ENCODE measurements around the gene ERGIC3.

Gene ERGIC3

DNA sequence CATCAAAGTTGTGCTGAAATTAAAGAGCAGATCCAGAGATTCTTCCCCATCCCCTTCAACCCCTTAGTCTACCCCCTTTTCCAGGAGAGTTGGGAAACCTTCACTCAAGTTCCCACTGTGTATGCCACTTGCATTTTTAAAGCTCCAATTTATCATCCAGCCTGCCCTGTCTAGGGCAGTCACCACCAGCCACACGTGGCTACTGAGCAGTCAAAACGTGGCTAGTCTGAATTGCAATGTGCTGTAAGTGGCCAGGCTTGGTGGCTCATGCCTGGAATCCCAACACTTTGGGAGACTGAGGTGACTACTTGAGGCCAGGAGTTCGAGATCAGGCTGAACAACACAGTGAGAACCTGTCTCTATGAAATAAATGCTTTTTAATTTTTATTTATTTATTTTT is 34.9 kb downstream of the ERGIC3 start:
- no peak overlapping the region for H3K27ac ChIP-seq (ENCODE audit: low read depth, low read length)
- no peak overlapping the region for H3K23ac ChIP-seq (ENCODE audit: low read length)
- H3K4me3 ChIP-seq (ENCODE audit: low read length), result no peak overlapping the region
- no peaks in the 10 kb centered on the region for H3K79me1 ChIP-seq (ENCODE audit: low read length)
- H3K18ac ChIP-seq (ENCODE audit: low read length), result no peak overlapping the region
- H3K4me1 ChIP-seq (ENCODE audit: control insufficient read depth, low read depth, low read length), result no peaks in the 10 kb centered on the region
- H2BK120ac ChIP-seq (ENCODE audit: low read depth, low read length), result no peak overlapping the region
- H3K27me3 ChIP-seq (ENCODE audit: insufficient read depth, low read length, poor library complexity), result no peaks in the 10 kb centered on the region
- no peak overlapping the region for H4K5ac ChIP-seq (ENCODE audit: low read length)
- H3K4me2 ChIP-seq (ENCODE audit: low read length), result no peak overlapping the region
- no peak overlapping the region for H2BK15ac ChIP-seq (replicated peaks; ENCODE audit: low read depth)
- no peaks in the 10 kb centered on the region for H3K79me2 ChIP-seq (ENCODE audit: control insufficient read depth, insufficient read depth, low read length)
- H2BK5ac ChIP-seq (ENCODE audit: low read length), result no peak overlapping the region
- H3K36me3 ChIP-seq (ENCODE audit: control insufficient read depth, insufficient read depth, low read length), result no peaks in the 10 kb centered on the region
- H3K9ac ChIP-seq (ENCODE audit: low read length), result no peak overlapping the region
- H4K8ac ChIP-seq (ENCODE audit: low read depth, low read length), result no peak overlapping the region
- H3K4ac ChIP-seq (ENCODE audit: low read depth, low read length), result no peak overlapping the region
- H3K56ac ChIP-seq (ENCODE audit: low read length), result no peak overlapping the region
- WGBS (ENCODE audit: extremely low coverage, insufficient coverage, low lambda C conversion rate), result no CpG with 5 or more reads among the region's 3 CpGs
- H2AK5ac ChIP-seq (ENCODE audit: low read length), result no peak overlapping the region
- DNase-seq, result no peak

DNA sequence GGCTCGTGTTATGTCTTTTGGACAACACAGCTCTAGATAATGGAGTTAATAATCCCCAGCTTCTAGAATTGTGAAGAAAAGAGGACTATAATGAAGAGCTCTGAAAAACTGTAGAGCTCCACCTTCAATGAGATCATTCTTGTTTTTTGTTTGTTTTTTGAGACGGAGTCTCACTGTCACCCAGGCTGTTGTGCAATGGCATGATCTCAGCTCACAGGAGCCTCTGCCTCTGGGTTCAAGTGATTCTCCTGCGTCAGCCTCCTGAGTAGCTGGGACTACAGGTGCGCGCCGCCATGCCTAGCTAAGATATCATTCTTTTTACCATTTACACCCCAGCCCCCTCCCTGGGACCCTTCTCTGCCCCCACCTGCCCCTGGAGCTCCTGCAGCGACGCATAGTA is 36.6 kb downstream of the ERGIC3 start:
- Histone ChIP-seq H3K4me1 (ENCODE audit: control insufficient read depth, low read depth, low read length) (no peaks in the 10 kb centered on the region), H4K5ac (ENCODE audit: low read length) (no peak overlapping the region)
- WGBS (ENCODE audit: extremely low coverage, insufficient coverage, low lambda C conversion rate), result no CpG with 5 or more reads among the region's 8 CpGs

DNA sequence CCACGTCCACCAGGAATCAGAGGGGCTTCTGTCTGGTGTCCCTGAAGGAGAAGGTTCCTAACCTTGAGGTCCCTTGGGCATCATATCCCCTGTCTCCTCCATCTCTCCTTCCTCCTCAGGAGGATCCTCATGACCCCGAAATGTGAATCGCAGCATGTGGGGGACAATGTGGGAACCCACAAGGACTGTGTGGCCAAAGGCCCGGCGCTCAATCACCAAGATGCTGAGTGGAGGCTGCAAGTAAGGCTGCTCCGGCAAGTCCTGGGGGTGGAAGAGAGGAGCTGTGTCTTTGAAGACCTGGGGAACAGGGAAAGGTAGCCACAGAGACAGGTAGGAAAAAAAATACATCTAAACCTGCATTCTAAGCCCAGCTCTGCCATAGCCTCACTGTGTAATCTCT is 37.3 kb downstream of the ERGIC3 start:
- Histone ChIP-seq H3K56ac (ENCODE audit: low read length) (no peak overlapping the region), H3K36me3 (ENCODE audit: control insufficient read depth, insufficient read depth, low read length) (no peaks in the 10 kb centered on the region), H3K4me3 (ENCODE audit: low read length) (no peak overlapping the region), H3K27ac (ENCODE audit: low read depth, low read length) (no peak overlapping the region), H3K18ac (ENCODE audit: low read length) (no peak overlapping the region), H3K4ac (ENCODE audit: low read depth, low read length) (no peak overlapping the region), H3K79me2 (ENCODE audit: control insufficient read depth, insufficient read depth, low read length) (no peaks in the 10 kb centered on the region), H2BK5ac (ENCODE audit: low read length) (no peak overlapping the region), H2AK5ac (ENCODE audit: low read length) (no peak overlapping the region), H3K4me2 (ENCODE audit: low read length) (no peak overlapping the region), H3K27me3 (ENCODE audit: insufficient read depth, low read length, poor library complexity) (no peaks in the 10 kb centered on the region), H3K9ac (ENCODE audit: low read length) (no peak overlapping the region), H3K79me1 (ENCODE audit: low read length) (no peaks in the 10 kb centered on the region), H4K5ac (ENCODE audit: low read length) (no peak overlapping the region), H2BK15ac (replicated peaks; ENCODE audit: low read depth) (no peak overlapping the region), H4K8ac (ENCODE audit: low read depth, low read length) (no peak overlapping the region), H2BK120ac (ENCODE audit: low read depth, low read length) (no peak overlapping the region), H3K23ac (ENCODE audit: low read length) (no peak overlapping the region), H3K4me1 (ENCODE audit: control insufficient read depth, low read depth, low read length) (no peaks in the 10 kb centered on the region)
- WGBS (ENCODE audit: extremely low coverage, insufficient coverage, low lambda C conversion rate), result no CpG with 5 or more reads among the region's 6 CpGs
- no peak for DNase-seq

More for the DNA sequence above, 36.6 kb downstream of the ERGIC3 start:
- Histone ChIP-seq H4K8ac (ENCODE audit: low read depth, low read length) (no peak overlapping the region), H2AK5ac (ENCODE audit: low read length) (no peak overlapping the region), H3K4ac (ENCODE audit: low read depth, low read length) (no peak overlapping the region), H3K4me3 (ENCODE audit: low read length) (no peak overlapping the region), H3K9ac (ENCODE audit: low read length) (no peak overlapping the region), H2BK15ac (replicated peaks; ENCODE audit: low read depth) (no peak overlapping the region), H3K56ac (ENCODE audit: low read length) (no peak overlapping the region), H2BK5ac (ENCODE audit: low read length) (no peak overlapping the region), H3K4me2 (ENCODE audit: low read length) (no peak overlapping the region), H3K36me3 (ENCODE audit: control insufficient read depth, insufficient read depth, low read length) (no peaks in the 10 kb centered on the region), H3K79me1 (ENCODE audit: low read length) (no peaks in the 10 kb centered on the region), H3K27me3 (ENCODE audit: insufficient read depth, low read length, poor library complexity) (no peaks in the 10 kb centered on the region), H3K23ac (ENCODE audit: low read length) (no peak overlapping the region), H3K79me2 (ENCODE audit: control insufficient read depth, insufficient read depth, low read length) (no peaks in the 10 kb centered on the region), H3K18ac (ENCODE audit: low read length) (no peak overlapping the region), H3K27ac (ENCODE audit: low read depth, low read length) (no peak overlapping the region), H2BK120ac (ENCODE audit: low read depth, low read length) (no peak overlapping the region)
- no peak for DNase-seq

DNA sequence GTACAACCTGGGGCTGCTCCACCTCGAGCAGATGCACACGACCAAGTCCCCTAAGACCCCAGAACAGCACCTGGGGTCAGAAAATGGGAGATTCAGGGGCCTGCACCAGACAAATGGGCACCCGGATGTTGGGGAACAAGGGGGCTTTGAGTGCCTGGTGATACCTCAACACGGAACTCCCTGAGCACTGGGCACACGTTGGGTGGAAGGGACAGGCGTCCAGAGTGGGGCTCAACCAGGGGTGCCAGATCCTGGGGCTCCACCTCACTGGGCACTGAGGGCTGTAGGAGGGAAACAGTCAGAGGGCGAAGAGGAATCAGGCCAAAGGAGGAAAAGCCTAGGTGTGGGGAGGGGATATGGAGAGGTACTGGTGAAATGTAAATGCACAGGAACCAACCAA is 40.3 kb downstream of the ERGIC3 start:
- Histone ChIP-seq H2BK5ac (ENCODE audit: low read length) (no peak overlapping the region), H3K4me2 (ENCODE audit: low read length) (no peak overlapping the region), H3K56ac (ENCODE audit: low read length) (no peak overlapping the region), H3K9ac (ENCODE audit: low read length) (no peak overlapping the region), H3K79me2 (ENCODE audit: control insufficient read depth, insufficient read depth, low read length) (no peaks in the 10 kb centered on the region), H3K18ac (ENCODE audit: low read length) (no peak overlapping the region), H4K5ac (ENCODE audit: low read length) (no peak overlapping the region), H3K79me1 (ENCODE audit: low read length) (no peaks in the 10 kb centered on the region), H3K23ac (ENCODE audit: low read length) (no peak overlapping the region), H3K4ac (ENCODE audit: low read depth, low read length) (no peak overlapping the region), H3K4me3 (ENCODE audit: low read length) (no peak overlapping the region), H3K4me1 (ENCODE audit: control insufficient read depth, low read depth, low read length) (no peaks in the 10 kb centered on the region), H2AK5ac (ENCODE audit: low read length) (no peak overlapping the region), H2BK120ac (ENCODE audit: low read depth, low read length) (no peak overlapping the region), H4K8ac (ENCODE audit: low read depth, low read length) (no peak overlapping the region), H3K27me3 (ENCODE audit: insufficient read depth, low read length, poor library complexity) (no peaks in the 10 kb centered on the region), H3K27ac (ENCODE audit: low read depth, low read length) (no peak overlapping the region), H2BK15ac (replicated peaks; ENCODE audit: low read depth) (no peak overlapping the region), H3K36me3 (ENCODE audit: control insufficient read depth, insufficient read depth, low read length) (no peaks in the 10 kb centered on the region)
- DNase-seq, result no peak
- no CpG with 5 or more reads among the region's 7 CpGs for WGBS (ENCODE audit: extremely low coverage, insufficient coverage, low lambda C conversion rate)

DNA sequence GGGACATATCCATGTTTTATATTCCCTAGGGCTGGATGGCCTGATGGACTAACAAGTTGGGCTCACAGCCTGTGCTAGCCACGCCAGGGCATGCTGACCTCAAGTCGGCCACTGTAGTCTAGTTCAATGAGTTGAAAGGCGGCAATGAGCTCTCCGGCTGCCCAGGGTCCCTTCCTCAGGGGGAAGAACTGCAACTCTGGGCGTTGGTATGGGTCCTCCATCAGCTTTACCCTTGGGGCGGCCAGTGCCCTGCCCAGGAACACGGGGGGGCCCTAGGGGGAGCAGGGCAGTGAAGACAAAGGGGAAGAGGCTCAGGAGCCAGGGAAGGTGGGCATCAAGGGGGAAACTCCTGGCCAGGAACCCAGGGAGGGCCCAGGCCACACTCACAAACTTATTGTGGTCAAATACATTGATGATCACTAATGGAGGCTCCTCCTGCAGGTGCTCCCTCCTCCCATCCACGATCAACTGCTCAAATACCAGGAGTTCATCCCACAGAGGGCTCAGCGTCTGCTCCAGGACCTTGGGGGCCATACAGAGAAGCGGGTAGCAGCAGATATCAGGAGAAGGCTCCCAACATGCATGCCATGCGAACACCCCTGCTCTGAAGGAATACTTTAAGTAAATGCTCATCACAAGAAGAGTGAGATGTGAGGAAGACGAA is 41.0 kb downstream of the ERGIC3 start:
- Histone ChIP-seq H2BK5ac (ENCODE audit: low read length) (no peak overlapping the region), H3K4me1 (ENCODE audit: control insufficient read depth, low read depth, low read length) (no peaks in the 10 kb centered on the region), H3K79me2 (ENCODE audit: control insufficient read depth, insufficient read depth, low read length) (no peaks in the 10 kb centered on the region), H3K27me3 (ENCODE audit: insufficient read depth, low read length, poor library complexity) (no peaks in the 10 kb centered on the region), H3K79me1 (ENCODE audit: low read length) (no peaks in the 10 kb centered on the region), H3K23ac (ENCODE audit: low read length) (no peak overlapping the region), H2BK15ac (replicated peaks; ENCODE audit: low read depth) (no peak overlapping the region), H3K4me3 (ENCODE audit: low read length) (no peak overlapping the region), H3K4ac (ENCODE audit: low read depth, low read length) (no peak overlapping the region), H4K5ac (ENCODE audit: low read length) (no peak overlapping the region), H3K36me3 (ENCODE audit: control insufficient read depth, insufficient read depth, low read length) (no peaks in the 10 kb centered on the region), H3K9ac (ENCODE audit: low read length) (no peak overlapping the region), H3K27ac (ENCODE audit: low read depth, low read length) (no peak overlapping the region), H4K8ac (ENCODE audit: low read depth, low read length) (no peak overlapping the region), H3K18ac (ENCODE audit: low read length) (no peak overlapping the region), H2BK120ac (ENCODE audit: low read depth, low read length) (no peak overlapping the region), H3K56ac (ENCODE audit: low read length) (no peak overlapping the region), H2AK5ac (ENCODE audit: low read length) (no peak overlapping the region), H3K4me2 (ENCODE audit: low read length) (no peak overlapping the region)
- WGBS (ENCODE audit: extremely low coverage, insufficient coverage, low lambda C conversion rate), result no CpG with 5 or more reads among the region's 12 CpGs
- DNase-seq, result no peak
